Panc1 (cell line): ENCODE results near the gene CCDC50. TPM values are rescaled to one million over a fixed set of nuclear protein-coding genes. Genes with fewer than 3 reads are reported as not detected.

Experiments used
- ATAC-seq: fragments of 200-7000 bp; cut with Tn5 transposase; 2 replicates; pipeline ENCODE4 v1.9.1; 2020; ENCODE audit warnings: mild to moderate bottlenecking, moderate library complexity
- BruUV-seq: library from RNA; stranded (reverse); fragments of 400-500 nt; replicated peaks from 2 replicates; lab custom pipeline; 2021; lab: Mats Ljungman, UMichigan
- CTCF ChIA-PET: fragments of 300-600 bp; sonication (Branson Sonifier 250); formaldehyde crosslinking; loops from one replicate; lab custom pipeline; 2022; ENCODE audit warnings: antibody characterized with exemption; lab: Charles Lee
- POLR2A ChIA-PET: fragments of 300-600 bp; sonication (Branson Sonifier 250); formaldehyde crosslinking; loops from one replicate; lab custom pipeline; 2022; ENCODE audit warnings: antibody characterized with exemption; lab: Charles Lee
- DNase-seq: peaks from one replicate; pipeline ENCODE4 v3.0.0-alpha.2; 2010; ENCODE audit warnings: low read depth, low spot score
- H3K27ac ChIP-seq: 2 replicates; pipeline ENCODE4 v1.5.1; 2011; ENCODE audit warnings: mild to moderate bottlenecking, low read length, inconsistent platforms
- H3K27me3 ChIP-seq: fragments of 200-500 bp; sonication (Bioruptor generic); 2 replicates; pipeline ENCODE4 v1.6.0; 2014; ENCODE audit warnings: low read length, inconsistent platforms; ENCODE audit not compliant: control insufficient read depth, insufficient read depth
- H3K36me3 ChIP-seq: fragments of 200-500 bp; sonication (Bioruptor generic); 2 replicates; pipeline ENCODE4 v1.5.1; 2014; ENCODE audit warnings: inconsistent platforms, mild to moderate bottlenecking, low read length, moderate library complexity; ENCODE audit not compliant: control insufficient read depth, insufficient read depth
- H3K4me1 ChIP-seq: 2 replicates; pipeline ENCODE4 v1.5.1; 2011; ENCODE audit warnings: inconsistent platforms, mild to moderate bottlenecking, low read length, moderate library complexity; ENCODE audit not compliant: control insufficient read depth, insufficient read depth
- H3K4me3 ChIP-seq, 2 experiments: 2 replicates each; pipeline ENCODE4 v1.5.1; 2011 to 2012; ENCODE audit warnings: low read depth in 2 of 2, low read length in 2 of 2, mild to moderate bottlenecking in 2 of 2, inconsistent platforms in 1 of 2, moderate library complexity in 1 of 2
- H3K9me3 ChIP-seq: fragments of 200-500 bp; sonication (Bioruptor generic); 2 replicates; pipeline ENCODE4 v1.5.1; 2014; ENCODE audit warnings: low read depth, mild to moderate bottlenecking, inconsistent platforms, low read length, moderate library complexity; ENCODE audit not compliant: control insufficient read depth, insufficient read depth
- POLR2AphosphoS5 ChIP-seq: IDR thresholded peaks from 2 replicates; pipeline ENCODE4 v1.6.1; 2012; ENCODE audit warnings: mild to moderate bottlenecking, low read depth, low read length, moderate library complexity
- SIN3A ChIP-seq: IDR thresholded peaks from 2 replicates; pipeline ENCODE4 v1.6.1; 2012; ENCODE audit warnings: low read depth, mild to moderate bottlenecking, low read length, moderate library complexity, borderline replicate concordance; ENCODE audit not compliant: insufficient read depth
- TCF7L2 ChIP-seq: IDR thresholded peaks from 2 replicates; pipeline ENCODE4 v1.6.1; 2011; ENCODE audit warnings: mild to moderate bottlenecking, low read depth, low read length, inconsistent platforms
- in situ Hi-C: cut with HindIII; loops from 2 replicates; pipeline ENCODE4 v1.10.0; 2016; ENCODE audit warnings: low sequenced_read_pairs, low pct_unique_long_range_greater_than_20kb
- intact Hi-C: fragments of 100-400 bp; cut with micrococcal nuclease; formaldehyde crosslinking; loops from one replicate; pipeline ENCODE4 v1.10.0; 2022; ENCODE audit not compliant: unreplicated experiment
- total RNA-seq: library from RNA; stranded (reverse); gene quantifications from one replicate; pipeline ENCODE4 v1.2.1, GENCODE V29; 2021; ENCODE audit not compliant: unreplicated experiment
- TF ChIP-seq, protein P1 (sequence below): fragments of 450-650 bp; IDR thresholded peaks from 2 replicates; pipeline ENCODE4 v1.5.1; 2017; ENCODE audit warnings: mild to moderate bottlenecking
- TF ChIP-seq, protein P2 (sequence below), 2 experiments: IDR thresholded peaks; 2 replicates each; pipeline ENCODE4 v1.6.1; 2011 to 2012; ENCODE audit warnings: low read depth in 2 of 2, control low read depth in 1 of 2, low read length in 1 of 2, mild to moderate bottlenecking in 1 of 2, moderate library complexity in 1 of 2; ENCODE audit not compliant: insufficient read depth in 1 of 2

The CCDC50 gene
- total RNA-seq, 1 experiment from 2014 or later: 89.3 TPM

DNA sequence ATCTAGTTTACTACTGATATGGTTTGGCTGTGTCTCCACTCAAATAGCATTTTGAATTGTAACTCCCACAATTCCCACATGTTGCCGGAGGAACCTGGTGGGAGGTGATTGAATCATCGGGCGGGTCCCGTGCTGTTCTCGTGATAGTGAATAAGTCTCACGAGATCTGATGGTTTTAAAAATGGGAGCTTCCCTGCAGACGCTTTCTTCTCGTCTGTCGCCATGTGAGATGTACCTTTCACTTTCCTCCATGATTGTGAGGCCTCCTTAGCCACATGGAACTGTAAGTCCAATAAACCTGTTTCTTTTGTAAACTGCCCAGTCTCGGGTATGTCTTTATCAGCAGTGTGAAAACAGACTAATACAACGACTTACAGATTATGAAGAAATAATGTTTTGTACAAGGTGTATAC lies 96.1 kb downstream of the CCDC50 start:
- H3K4me3 ChIP-seq: peak overlapping the region; percentile 31 to 51
- ChIA-PET CTCF (no interaction called here), POLR2A (no interaction called here)
- H3K27me3 ChIP-seq: no peaks in the 10 kb centered on the region
- DNase-seq (peak; percentile 53), ATAC-seq (peak; percentile 87)
- TF ChIP-seq, protein P1, sequence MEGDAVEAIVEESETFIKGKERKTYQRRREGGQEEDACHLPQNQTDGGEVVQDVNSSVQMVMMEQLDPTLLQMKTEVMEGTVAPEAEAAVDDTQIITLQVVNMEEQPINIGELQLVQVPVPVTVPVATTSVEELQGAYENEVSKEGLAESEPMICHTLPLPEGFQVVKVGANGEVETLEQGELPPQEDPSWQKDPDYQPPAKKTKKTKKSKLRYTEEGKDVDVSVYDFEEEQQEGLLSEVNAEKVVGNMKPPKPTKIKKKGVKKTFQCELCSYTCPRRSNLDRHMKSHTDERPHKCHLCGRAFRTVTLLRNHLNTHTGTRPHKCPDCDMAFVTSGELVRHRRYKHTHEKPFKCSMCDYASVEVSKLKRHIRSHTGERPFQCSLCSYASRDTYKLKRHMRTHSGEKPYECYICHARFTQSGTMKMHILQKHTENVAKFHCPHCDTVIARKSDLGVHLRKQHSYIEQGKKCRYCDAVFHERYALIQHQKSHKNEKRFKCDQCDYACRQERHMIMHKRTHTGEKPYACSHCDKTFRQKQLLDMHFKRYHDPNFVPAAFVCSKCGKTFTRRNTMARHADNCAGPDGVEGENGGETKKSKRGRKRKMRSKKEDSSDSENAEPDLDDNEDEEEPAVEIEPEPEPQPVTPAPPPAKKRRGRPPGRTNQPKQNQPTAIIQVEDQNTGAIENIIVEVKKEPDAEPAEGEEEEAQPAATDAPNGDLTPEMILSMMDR: no peak
- no peak for TF ChIP-seq SIN3A
- 0 out of 2 replicates have a peak, but pooled peaks have one; percentile 29 for TF ChIP-seq POLR2AphosphoS5
- peak overlapping the region; percentile 51; the same call in 1 of the 2 replicates for H3K27ac ChIP-seq
- in situ Hi-C loops (no loop called here), intact Hi-C loops (no loop called here)
- H3K9me3 ChIP-seq: no peaks in the 10 kb centered on the region
- BruUV-seq: no TSS peak
- H3K4me1 ChIP-seq: 0 out of 2 replicates have a peak, but pooled peaks cover 6% of the 10 kb centered on the region
- H3K36me3 ChIP-seq: no peaks in the 10 kb centered on the region

DNA sequence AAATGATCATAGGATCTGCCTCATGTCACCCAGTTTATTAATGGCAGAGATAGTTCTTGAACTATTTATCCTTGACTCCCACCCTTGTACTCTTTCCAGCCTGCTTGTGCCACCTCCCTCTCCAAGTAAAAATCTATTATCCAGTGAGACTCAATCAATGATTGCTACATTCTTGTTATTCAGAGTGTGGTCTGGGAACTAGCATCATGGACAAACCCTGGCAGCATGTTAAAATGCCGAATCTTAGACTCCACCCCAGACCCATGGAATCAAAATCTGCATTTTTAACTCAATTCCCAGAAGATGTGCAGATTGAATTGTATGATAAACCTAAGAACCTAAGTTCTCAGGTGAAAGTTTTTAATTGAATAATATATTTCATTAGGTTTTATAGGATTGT lies 97.1 kb downstream of the CCDC50 start:
- ChIA-PET POLR2A (no interaction called here), CTCF (no interaction called here)
- no peaks in the 10 kb centered on the region for H3K27me3 ChIP-seq
- in situ Hi-C loops: no loop called here
- DNase-seq (no peak), ATAC-seq (no peak)
- peak overlapping the region in 1 of 2 experiments; percentile 31; a peak in 3 of 4 replicates for H3K4me3 ChIP-seq
- no peaks in the 10 kb centered on the region for H3K9me3 ChIP-seq
- H3K4me1 ChIP-seq: 0 out of 2 replicates have a peak, but pooled peaks cover 6% of the 10 kb centered on the region
- TF ChIP-seq, protein P1: no peak
- BruUV-seq: no TSS peak
- intact Hi-C loops: no loop called here
- H3K27ac ChIP-seq: peak overlapping the region; percentile 51; the same call in 1 of the 2 replicates
- no peaks in the 10 kb centered on the region for H3K36me3 ChIP-seq

DNA sequence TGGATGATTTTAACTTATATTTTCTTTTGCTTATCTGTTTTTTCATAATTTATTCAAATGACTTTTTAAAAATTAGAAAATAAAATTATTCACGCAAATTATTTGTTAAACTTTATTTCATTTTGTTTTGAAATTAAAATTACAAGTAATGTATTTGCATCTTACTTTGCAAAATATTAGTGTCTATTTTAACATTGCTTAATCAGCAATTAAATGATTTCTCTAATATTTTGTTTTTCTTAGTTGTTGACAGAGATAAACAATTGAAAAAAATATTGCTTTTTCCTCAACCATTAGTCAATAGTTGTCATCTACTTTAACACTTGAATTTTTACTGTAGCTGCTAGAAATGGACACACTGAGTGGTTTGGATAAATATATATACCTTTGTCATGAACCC lies 99.0 kb downstream of the CCDC50 start:
- Histone ChIP-seq H3K4me3 (no peak overlapping the region), H3K4me1 (0 out of 2 replicates have a peak, but pooled peaks cover 6% of the 10 kb centered on the region), H3K9me3 (no peaks in the 10 kb centered on the region), H3K27me3 (no peaks in the 10 kb centered on the region), H3K36me3 (no peaks in the 10 kb centered on the region), H3K27ac (no peak overlapping the region)
- POLR2A ChIA-PET: no interaction called here
- ATAC-seq (no peak), DNase-seq (no peak)
- no TSS peak for BruUV-seq
- in situ Hi-C loops: no loop called here
- TF ChIP-seq POLR2AphosphoS5: no peak
- TF ChIP-seq TCF7L2: no peak
- no peak for TF ChIP-seq SIN3A
- TF ChIP-seq, protein P1: no peak
- TF ChIP-seq, protein P2, sequence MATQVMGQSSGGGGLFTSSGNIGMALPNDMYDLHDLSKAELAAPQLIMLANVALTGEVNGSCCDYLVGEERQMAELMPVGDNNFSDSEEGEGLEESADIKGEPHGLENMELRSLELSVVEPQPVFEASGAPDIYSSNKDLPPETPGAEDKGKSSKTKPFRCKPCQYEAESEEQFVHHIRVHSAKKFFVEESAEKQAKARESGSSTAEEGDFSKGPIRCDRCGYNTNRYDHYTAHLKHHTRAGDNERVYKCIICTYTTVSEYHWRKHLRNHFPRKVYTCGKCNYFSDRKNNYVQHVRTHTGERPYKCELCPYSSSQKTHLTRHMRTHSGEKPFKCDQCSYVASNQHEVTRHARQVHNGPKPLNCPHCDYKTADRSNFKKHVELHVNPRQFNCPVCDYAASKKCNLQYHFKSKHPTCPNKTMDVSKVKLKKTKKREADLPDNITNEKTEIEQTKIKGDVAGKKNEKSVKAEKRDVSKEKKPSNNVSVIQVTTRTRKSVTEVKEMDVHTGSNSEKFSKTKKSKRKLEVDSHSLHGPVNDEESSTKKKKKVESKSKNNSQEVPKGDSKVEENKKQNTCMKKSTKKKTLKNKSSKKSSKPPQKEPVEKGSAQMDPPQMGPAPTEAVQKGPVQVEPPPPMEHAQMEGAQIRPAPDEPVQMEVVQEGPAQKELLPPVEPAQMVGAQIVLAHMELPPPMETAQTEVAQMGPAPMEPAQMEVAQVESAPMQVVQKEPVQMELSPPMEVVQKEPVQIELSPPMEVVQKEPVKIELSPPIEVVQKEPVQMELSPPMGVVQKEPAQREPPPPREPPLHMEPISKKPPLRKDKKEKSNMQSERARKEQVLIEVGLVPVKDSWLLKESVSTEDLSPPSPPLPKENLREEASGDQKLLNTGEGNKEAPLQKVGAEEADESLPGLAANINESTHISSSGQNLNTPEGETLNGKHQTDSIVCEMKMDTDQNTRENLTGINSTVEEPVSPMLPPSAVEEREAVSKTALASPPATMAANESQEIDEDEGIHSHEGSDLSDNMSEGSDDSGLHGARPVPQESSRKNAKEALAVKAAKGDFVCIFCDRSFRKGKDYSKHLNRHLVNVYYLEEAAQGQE (IDR thresholded peaks at IDR 0.05; ENCODE audit: insufficient read depth in 1 of 2, low read depth in 2 of 2, low read length in 1 of 2): no peak
- intact Hi-C loops: no loop called here
- CTCF ChIA-PET: no interaction called here
